SIG-M5 treated with dmso at 0.1 percent for 504 hours (cell line): Measurements from ENCODE around the gene DYRK4.
"Not testable (repeated sequence)": the region's sequence is repeated elsewhere in the genome, so short reads cannot be mapped to it uniquely, and the experiment has no call there.

Experiments
- DNase-seq: peaks from one replicate; lab custom pipeline; 2025; ENCODE audit not compliant: unreplicated experiment; lab: John Stamatoyannopoulos, UW

Gene DYRK4, protein sequence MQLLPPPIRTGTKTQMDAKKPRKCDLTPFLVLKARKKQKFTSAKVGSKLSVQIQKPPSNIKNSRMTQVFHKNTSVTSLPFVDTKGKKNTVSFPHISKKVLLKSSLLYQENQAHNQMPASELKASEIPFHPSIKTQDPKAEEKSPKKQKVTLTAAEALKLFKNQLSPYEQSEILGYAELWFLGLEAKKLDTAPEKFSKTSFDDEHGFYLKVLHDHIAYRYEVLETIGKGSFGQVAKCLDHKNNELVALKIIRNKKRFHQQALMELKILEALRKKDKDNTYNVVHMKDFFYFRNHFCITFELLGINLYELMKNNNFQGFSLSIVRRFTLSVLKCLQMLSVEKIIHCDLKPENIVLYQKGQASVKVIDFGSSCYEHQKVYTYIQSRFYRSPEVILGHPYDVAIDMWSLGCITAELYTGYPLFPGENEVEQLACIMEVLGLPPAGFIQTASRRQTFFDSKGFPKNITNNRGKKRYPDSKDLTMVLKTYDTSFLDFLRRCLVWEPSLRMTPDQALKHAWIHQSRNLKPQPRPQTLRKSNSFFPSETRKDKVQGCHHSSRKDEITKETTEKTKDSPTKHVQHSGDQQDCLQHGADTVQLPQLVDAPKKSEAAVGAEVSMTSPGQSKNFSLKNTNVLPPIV

DNA sequence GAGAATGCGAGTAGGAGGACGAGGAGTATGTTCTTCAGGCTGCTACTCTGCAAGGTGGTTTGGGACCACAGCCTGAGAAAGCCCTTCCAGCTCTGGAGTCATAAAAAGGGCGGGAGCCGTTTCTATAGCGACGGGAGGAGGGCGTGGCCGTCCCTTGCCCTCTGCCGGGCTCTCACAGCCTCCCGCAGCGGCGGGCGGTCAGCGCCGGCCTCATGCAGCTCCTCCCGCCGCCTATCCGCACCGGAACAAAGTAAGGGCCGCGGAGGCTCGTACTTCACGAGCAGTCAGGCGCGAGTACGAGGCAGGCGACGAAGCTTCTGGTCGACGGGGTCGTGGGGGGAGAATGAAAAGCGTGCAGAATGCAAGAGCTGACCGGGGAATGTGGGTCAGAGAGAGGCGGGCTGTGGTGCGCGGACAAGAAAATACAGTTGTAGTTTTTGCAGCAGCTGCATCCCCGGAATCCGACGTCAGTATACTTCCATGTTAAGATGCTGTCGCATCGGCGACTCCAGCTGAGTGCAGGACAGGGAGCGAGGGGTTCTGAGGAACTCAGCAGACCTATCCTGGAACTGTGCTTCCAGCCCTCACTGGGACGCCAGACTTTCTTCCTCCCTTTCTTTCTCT is at the start of gene DYRK4:
DYRK4 (plus strand) TSS at position 175 of the 624 bp plus-strand sequence; CDS start at position 213, 38 bp downstream.
- no peak for DNase-seq

DNA sequence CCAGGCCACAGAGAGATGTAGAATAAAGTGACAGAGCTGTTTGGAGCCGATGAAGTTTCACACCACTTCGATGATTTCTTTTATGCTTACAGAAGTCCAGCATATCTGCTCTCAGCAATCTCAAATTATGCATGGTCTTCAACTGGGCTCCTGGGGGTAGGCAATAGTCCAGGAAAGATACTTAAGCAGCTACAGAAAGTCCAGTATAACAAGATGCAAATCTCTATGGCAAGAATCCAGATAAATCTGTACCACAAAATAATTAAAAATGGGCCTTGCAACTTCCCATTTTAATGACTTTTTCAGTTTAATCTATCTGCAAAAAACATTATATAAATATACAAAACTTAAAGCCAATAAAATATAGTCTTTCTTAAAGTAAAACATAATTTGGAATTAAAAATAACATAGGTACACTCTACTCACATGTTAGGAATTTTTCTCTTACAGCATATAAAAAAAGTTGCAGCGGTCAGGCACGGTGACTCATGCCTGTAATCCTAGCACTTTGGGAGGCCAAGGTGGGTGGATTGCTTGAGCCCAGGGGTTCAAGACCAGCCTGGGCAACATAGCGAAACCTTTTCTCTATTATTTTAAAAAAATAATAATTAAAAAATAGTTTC is 43.8 kb upstream of the DYRK4 start:
- DNase-seq = no peak

DNA sequence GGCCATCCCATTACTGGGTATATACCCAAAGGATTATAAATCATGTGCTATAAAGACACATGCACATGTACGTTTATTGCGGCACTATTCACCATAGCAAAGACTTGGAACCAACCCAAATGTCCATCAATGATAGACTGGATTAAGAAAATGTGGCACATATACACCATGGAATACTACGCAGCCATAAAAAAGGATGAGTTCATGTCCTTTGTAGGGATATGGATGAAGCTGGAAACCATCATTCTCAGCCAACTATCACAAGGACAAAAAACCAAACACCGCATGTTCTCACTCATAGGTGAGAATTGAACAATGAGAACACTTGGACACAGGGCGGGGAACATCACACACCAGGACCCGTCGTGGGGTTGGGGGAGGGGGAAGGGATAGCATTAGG is 38.6 kb upstream of the DYRK4 start:
- DNase-seq = not testable (repeated sequence)

DNA sequence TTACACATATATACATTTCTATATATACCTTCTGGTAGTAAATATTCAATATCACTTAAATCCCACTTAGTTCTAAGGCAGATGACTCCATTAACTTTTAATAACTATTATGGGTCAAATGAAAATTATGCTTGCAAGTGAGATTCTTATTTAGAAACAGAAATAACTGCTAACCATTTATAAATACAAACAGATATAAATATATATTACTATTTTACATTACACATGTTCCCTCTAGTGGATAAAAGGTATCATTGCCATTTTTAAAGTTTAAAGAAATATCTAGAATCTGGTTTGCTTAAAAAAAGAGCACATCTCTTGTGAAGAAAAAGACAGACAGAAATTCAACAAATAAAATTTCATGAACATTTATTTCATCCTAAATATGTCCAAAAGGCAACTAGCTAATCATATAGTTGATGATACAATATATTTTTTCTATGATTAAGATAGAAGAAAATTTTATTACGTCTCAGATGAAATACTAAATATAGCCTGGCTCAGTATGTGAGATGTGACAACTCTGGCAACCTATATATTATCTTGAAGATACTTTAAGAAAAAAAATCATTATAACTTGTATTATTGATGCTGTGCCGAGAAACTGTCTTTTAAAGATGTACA is 35.0 kb upstream of the DYRK4 start:
- peak; percentile 44 for DNase-seq

DNA sequence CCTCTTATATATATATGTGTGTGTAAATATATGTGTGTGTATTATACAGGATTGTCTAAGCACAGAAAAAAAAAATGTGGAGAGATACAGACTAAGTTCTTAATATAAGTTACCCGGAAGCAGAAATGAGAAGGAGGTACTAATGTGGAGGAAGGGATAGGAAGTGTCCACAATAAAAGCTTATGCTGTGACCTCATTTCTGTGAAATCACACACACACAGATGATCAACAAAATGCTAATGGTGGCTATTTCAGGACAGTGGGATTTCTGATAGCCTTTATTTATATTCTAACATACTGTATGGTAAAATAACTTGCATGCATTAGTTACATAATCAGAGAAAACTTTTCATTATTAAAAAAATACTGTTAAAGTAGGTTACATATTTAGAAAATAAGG is 31.8 kb upstream of the DYRK4 start:
- DNase-seq = no peak

DNA sequence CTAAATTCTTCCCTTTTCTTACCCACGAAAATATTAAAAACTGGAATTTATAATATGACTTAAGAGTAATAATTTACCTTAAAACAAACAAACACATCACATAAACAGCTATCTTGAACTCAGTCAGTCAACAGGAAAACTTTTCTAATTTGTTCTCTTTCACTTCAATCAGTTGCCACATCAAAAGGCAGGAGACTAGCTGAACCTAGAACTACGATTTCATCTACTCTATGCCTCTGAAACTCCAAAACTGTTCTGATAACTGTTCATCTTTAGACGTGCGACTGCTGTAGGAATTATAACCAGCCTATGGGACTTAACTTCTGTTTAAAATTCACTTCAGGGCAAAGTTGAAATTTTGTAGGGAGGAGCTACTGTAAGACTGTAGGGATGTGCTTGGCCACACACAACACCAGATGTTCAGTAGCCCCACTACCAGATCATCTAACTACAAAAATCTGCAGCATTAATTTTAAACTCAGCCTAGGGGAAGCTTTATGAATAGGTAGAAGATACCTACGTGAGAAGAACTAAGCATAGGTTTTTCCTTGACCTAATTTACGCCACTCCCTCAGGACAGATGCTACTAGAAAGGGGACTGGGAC is 30.9 kb upstream of the DYRK4 start:
- no peak for DNase-seq

DNA sequence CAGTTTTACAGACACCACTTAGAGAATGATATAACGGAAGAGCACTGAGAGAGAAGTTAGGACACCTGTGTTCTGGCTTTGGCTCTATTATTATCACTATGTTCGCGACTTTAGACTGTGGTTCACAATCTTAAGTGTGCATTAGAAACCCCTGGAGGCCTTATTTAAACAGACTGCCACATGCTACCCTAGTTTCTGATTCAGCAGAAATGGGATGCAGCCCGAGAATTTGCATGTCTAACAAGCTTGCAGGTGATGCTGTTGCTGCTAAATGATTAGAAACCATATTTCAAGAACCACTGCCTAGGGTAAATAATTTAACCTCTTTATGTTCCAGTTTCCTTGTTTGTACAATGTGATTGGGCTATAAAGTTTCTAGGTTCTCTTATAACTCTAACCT is 26.9 kb upstream of the DYRK4 start:
- DNase-seq = no peak

DNA sequence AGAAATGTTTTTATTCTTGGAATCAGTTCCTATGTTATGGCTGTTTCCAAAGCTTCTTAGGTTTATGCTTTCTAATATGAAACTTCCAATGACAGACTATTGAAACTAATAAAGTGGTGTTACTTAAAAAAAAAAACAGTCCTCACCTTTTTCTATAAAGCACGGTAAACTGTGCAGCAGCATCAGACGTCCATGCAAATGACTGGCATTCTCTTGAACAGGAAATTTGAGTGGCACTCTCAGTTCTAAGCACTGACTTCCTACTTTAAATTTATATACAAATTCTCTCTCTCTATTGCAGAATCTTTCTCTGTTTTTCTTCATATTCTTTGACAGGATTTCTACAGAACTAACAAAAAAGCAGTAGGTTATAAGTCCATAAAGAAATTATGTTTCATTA is 26.1 kb upstream of the DYRK4 start:
- DNase-seq = no peak

DNA sequence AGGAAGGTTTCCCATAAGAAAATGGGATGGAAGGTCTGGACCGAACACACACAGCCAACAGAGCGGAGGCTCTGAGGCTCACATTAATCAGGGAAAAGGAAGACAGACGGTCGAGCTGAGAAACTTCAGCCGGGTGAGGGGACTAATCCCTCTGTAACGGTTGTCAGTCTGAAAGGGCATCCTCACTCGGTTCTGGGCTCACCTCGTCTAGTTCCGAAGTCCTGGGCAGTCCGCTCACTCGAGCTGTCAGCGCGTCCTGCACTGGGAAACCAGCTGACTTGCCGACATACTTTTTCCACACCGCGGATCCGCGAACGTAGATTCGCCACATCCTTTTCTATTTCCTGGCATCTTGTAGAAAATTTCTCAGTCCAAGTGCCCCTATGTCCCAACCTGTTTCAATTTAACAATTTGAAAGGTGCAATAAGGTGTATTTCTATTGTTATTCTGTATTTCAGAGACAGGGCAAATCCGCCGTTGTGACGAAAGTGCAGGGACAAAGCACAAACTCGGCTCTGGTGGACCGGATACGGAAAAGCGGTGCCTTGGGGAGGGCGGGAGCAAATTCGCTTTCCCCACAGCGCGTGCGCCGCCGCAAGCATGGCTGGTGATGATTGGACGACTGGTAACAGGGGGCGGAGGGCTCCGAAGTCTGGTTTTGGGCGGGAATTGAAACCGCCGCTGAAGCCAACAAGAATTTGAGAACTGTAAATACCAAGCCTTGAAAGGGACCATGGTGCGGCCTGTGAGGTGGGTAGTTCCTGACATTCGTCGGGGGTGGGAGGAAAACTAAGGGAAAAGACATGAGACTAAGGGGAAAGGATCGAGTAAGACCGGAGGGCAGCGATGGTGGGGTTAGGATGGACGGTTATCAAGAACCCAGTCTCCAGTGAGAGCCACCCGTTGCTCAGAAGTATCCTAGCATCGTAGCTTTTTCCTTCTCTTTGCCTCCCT is 23.5 kb upstream of the DYRK4 start, which contains the start of gene RAD51AP1:
RAD51AP1 (plus strand) TSS at position 684 of the 954 bp plus-strand sequence; CDS start at position 734, 50 bp downstream.
- DNase-seq = peak; percentile 97

DNA sequence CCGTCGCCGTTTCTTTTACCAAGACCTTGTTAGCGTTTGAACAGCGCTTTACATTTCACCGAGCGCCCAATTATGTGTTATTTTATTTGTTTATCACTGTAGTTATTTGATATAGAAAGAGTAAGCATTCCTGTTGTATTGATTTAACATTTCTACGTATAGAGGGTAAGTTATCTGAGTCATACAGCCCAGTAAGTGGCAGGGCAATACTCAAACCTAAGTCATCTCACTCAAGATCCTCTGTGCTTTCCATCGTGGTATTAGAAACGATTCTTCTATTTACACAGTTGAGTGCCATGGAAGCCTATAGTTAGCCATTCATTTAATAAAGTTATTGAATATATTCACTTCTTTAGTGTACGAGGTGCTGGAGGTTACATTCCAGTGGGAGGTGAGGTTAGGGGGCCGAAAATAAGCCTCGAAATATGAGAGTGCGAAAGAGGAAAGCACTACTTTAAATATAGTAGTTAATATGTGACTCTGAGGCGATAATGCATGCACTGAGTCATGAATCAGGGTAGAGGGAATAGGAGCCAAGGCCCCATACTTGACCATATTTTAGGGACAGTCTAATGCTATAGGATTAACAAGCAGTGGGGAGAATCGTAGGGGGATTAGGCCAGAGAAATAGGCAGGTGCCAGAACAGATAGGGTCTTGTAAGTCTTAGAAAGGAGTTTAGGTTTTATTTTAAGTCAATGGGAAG is 22.7 kb upstream of the DYRK4 start:
- no peak for DNase-seq

DNA sequence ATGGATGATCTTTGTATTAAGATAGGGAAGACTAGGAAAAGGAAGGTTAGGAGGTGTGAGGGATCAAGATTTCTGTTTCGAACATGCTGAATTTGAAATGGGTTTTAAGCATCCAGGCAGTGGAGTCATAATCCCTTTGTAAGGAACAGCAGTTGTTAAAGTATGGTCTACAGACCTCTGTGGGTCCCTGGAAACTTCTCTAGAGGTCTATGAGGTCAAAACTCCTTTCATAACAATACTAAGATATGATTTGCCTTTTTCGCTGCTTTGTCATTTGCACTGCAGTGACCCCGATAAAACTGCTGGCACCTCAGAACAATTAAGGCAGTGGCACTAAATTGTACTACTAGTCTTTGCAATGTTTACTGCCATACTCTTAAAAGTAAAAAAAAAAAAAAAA is 21.8 kb upstream of the DYRK4 start:
- DNase-seq = no peak

DNA sequence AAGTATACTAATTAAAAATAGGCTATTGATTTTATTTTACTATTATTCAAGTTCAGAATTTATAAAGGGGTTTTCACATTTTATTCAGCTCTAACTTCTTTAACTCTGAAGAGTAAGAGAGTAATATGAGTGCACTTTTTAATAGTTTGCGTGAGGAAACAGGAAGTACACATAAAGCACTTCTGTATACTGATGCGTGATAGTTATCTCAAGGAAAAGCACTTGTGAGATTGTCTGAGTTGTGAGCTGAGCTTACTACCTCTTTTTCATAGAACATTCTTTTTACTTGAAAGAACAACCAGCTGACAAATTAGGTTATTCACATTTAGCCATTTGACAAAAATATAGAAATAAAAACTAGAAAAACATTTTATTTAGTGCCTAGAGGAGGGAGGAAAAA is 21.4 kb upstream of the DYRK4 start:
- peak; percentile 45 for DNase-seq

DNA sequence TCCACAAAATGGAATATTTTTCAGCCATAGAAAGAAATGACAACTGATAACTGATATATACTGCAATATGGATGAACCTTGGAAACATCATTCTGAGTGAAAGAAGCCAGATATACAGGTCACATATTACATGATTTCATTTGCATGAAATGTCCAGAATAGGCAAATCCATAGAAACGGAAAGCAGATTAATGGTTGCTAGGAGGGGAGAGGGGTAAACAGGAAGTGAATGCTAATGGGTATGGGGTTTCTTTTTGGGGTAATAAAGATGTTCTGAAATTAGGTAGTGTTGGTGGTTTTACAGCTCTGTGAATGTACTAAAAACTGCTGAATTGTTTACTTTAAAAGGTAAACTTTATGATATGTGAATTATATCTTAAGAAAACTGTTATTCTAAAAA is 16.8 kb upstream of the DYRK4 start:
- no peak for DNase-seq

DNA sequence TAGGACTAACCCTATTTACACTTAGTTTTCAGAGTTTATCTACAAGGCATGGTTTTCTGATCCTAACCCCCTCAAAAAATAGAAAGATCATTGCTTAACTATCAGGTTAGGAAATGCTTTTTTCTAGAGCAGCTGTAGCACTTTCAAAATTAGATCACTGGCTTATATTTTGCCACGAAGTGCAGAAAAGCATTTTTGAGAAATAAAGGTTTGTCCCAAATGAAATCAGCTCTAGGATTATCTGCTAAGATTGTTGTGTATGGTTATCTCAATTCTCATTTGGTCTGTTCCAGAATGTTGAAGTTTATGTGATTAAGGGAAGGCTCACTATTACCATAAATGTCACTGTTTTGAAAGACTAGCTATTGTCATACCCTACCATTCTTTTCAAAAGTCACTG is 9.8 kb upstream of the DYRK4 start:
- DNase-seq = no peak

DNA sequence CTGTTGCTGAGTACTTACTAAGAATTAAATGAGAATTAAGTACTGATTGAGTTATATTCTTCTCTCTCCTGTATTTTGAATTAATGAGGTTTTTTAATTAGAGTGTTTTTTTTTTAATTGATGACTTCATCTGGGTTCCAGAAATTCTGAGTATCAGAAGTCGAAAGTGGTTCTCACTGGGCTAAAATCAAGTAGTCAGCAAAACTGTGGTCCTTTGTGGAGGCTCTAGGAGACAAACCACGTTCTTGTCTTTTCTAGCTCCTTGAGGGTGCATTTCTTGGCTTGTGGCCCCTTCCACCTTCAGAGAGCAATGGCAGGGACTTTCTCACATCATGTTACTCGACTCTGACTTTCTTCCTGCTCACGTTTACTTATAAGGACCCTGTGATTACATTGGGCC is 8.1 kb upstream of the DYRK4 start:
- no peak for DNase-seq

DNA sequence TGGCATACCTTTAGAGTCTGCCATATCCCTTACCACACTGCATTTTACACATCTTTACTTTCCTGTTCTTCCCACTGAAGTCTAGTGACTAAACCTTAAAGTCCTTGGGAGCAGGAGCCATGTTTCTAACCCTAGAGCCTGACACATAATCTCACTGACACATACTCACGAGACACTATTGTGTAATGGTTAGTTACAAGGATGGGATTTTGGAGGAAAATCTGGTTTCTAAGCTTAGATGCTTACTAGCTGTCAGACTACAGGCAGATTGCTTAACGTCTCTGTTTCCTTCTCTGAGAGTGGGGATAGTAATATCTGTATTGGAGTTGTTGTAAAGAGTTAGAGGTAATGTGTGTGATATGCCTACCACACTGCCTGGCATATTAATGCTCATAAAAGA is 6.2 kb upstream of the DYRK4 start:
- peak; percentile 36 for DNase-seq

DNA sequence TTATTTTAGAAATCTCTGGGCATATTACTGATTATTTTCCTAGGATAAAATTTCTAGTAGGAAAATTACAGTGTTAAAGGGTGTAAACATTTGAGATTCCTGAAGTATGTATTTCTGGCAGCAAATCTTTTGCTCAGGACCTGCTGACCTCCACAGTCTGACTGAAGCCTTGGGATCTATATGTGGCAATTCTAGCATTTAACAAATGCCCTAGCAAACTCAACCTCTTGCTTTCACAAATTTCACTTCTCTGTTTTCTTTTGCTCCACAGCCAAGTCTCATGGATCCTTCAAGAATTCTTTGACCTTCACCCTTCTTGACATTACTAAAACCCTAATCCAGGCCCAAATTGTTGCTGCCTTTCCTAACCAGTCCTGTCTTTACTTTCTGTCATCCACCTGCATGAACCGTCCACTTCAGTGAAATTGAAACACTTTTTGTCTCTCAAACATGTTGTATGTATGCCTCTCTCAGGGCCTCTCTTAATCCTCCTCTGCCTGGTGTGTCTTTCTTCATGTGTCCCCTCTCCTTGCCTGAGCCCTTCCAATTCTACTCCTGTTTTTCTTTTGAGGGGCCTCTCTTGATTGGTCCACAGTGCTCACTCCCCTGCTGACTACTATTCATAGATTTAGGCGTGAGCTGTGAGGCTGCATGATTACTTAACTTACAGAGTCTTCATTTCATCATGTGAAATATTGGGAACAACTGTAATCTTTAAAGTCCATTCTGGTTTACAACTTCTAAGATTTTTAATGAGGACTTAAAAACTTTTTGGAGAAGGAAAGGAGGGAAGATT is 5.1 kb upstream of the DYRK4 start:
- DNase-seq = no peak

DNA sequence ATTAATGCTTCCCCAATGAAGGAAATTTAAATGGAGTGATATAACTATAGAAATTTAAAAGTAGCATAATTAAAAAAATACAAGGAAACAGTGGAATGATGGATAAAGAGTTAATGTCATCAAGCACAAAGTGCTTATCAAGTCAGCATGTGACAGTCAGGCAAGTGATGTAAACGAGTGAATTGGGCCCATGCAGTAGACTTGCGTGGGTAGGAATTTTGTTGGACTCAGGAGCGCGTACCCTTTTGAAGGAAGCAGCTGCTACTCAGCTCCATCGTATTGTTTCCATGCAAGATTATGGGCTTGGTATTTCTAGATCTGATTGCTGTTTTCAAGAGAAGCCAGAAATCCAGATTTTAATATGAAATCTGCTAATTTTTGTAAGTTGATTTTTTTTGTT is 4.4 kb upstream of the DYRK4 start:
- DNase-seq = no peak
